Adrenal gland (tissue), 12 donors: ENCODE data around the gene SLC34A1. TPM values are rescaled to one million over a fixed set of nuclear protein-coding genes. Genes with fewer than 3 reads are reported as not detected.
A peak's percentile ranks its signal among the peaks of the same experiment; 100 is the strongest.

ENCODE experiments used
- DNase-seq, 7 donors: peaks; one replicate each; pipeline ENCODE4 v3.0.0-alpha.2; 2019 to 2020
- H3K27ac ChIP-seq, 5 donors: fragments of 200-600 bp; sonication (generic) in 4 of 5; 1 replicate in 3 of 5; 2 replicates in 2 of 5; pipeline versions ENCODE4 v1.5.1 to v1.8.0; 2016 to 2020; ENCODE audit warnings: mild to moderate bottlenecking in 1 of 5
- H3K27me3 ChIP-seq: fragments of 200-600 bp; 2 replicates; pipeline ENCODE4 v1.8.0; 2021
- H3K36me3 ChIP-seq, 2 donors: fragments of 200-600 bp; replicated peaks in 1 of 2; 1 replicate in 1 of 2; 2 replicates in 1 of 2; pipeline versions ENCODE4 v1.5.1 to v1.8.0; 2018 to 2022
- H3K4me1 ChIP-seq, 2 donors: fragments of 200-600 bp; replicated peaks in 1 of 2; 1 replicate in 1 of 2; 2 replicates in 1 of 2; pipeline versions ENCODE4 v1.5.1 to v1.8.0; 2018 to 2021
- H3K4me3 ChIP-seq, 4 donors: fragments of 200-600 bp; sonication (generic) in 3 of 4; one replicate each; pipeline ENCODE4 v1.5.1; 2016 to 2018
- H3K9me3 ChIP-seq, 3 donors: fragments of 200-600 bp; sonication (generic) in 1 of 3; replicated peaks in 1 of 3; 1 replicate in 2 of 3; 2 replicates in 1 of 3; pipeline versions ENCODE4 v1.5.1 to v1.8.0; 2016 to 2021
- CTCF ChIP-seq, 6 experiments: fragments of 450-650 bp in 4 of 6; fragments of 200-600 bp in 2 of 6; sonication (generic) in 1 of 6; IDR thresholded peaks; 1 replicate in 5 of 6; 2 replicates in 1 of 6; pipeline versions ENCODE4 v1.5.1 to v1.8.0; 2016 to 2021; ENCODE audit warnings: antibody characterized with exemption in 6 of 6, mild to moderate bottlenecking in 2 of 6, moderate library complexity in 1 of 6
- POLR2A ChIP-seq, 2 donors: fragments of 450-650 bp; IDR thresholded peaks; one replicate each; pipeline ENCODE4 v1.6.1; 2017; ENCODE audit warnings: antibody characterized with exemption in 2 of 2, mild to moderate bottlenecking in 2 of 2, moderate library complexity in 1 of 2
- WGBS, 4 donors: extraction: QIAGEN DNeasy Blood & Tissue Kit in 2 of 4; methylation state at CpG; one replicate each; pipeline versions ENCODE4 v1.1.5 to v1.1.7; 2013 to 2017; 5-methylcytosine and 5-hydroxymethylcytosine counted together
- intact Hi-C, 2 donors: fragments of 100-400 bp; cut with DNase I; formaldehyde crosslinking; loops; one replicate each; pipeline versions ENCODE4 v1.14.1 to v1.15.0; 2022 to 2023
- polyA plus RNA-seq, 3 donors: library from polyadenylated mRNA; stranded (reverse); fragments of 200-250 nt in 2 of 3; fragments of 350-450 nt in 1 of 3; fragmentation: Illumina TruSeq in 1 of 3; extraction: RNeasy Lipid Tissue Mini Kit (QIAGEN cat#74804) in 1 of 3; gene quantifications; one replicate each; pipeline ENCODE4 v1.2.3, GENCODE V29; 2013 to 2014
- total RNA-seq, 9 donors: library from RNA; depleted of rRNA in 4 of 9; stranded (reverse); fragments of >200 nt in 4 of 9; fragments of 120-200 nt in 1 of 9; fragmentation: NEBNext Ultra II Directional in 1 of 9; extraction: Animal tissue kit (Norgen Biotek cat#: 25700) in 1 of 9; gene quantifications; one replicate each; pipeline versions ENCODE4 v1.1.0 to v1.2.4, GENCODE V29; 2013 to 2023
- donor health status: healthy with polysubstance abuse.
- donor health status: Bipolar disorder and iron deficiency.
- donor health status: DM: yes; HTN: yes; CAD: no.
- donor health status: DM: no; HTN: no; CAD: no.
- donor health status: DM: no; HTN: no; CAD: no.
- donor health status: DM: yes; HTN: yes; CAD: no.

SLC34A1 gene
- total and polyA plus RNA-seq, 12 donors, result not detected

DNA sequence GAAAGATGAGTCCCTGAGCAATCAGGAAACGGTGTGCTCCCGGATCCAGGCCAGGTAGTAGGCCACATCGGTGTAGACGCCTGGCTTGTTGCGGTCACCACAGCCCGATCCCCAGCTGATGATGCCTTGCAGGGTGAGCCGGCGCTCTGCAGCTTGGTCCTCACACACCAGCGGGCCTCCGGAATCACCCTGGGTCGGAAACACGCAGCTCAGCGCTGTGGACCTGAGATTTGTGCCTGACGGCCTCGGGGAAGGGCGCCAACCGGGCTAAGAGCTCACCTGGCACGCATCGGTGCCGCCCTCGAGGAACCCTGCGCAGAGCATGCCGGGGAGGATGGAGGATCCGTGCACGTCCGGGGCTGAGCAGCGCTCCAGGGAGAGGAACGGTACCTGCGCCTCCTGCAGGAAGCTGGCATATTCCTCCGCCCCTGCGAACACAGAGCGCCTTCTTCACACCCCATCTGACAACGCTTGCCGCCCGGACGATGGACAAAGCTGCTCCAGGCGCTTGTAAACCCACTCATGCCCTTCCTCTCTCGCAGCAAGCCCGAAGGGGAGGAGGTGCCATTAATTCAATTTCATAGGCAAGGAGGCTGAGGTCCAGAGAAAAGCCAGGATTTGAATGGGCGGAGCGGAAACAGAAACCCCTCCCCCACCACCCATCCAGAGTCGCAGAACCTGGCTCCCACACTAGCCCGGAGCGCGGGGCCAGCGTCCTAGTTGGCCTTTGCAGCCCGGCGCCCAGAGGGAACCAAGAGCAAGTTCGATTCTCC, 18.2 kb downstream of the SLC34A1 start:
- Histone ChIP-seq H3K36me3 (no peaks in the 10 kb centered on the region), H3K27me3 (peaks cover 65% of the 10 kb centered on the region), H3K27ac (no peak overlapping the region), H3K9me3 (no peaks in the 10 kb centered on the region), H3K4me1 (peaks cover 13 to 27% of the 10 kb centered on the region in 2 donors), H3K4me3 (no peak overlapping the region)
- 5 to 6% (median 5%) methylated on average over 11 to 49 of the region's 49 CpGs for WGBS, 4 donors
- no peak for TF ChIP-seq POLR2A (IDR thresholded peaks at IDR 0.05)
- peak in 4 of 6 experiments; percentile 24 to 42 (median 38) for TF ChIP-seq CTCF (IDR thresholded peaks at IDR 0.05)
- peak in 6 of 7 donors; percentile 54 to 77 (median 56) for DNase-seq
- intact Hi-C loops, result no loop called here

- Histone ChIP-seq H3K36me3 (no peaks in the 10 kb centered on the region), H3K27ac (no peak overlapping the region), H3K9me3 (no peaks in the 10 kb centered on the region), H3K4me3 (peak overlapping the region in 1 of 4 donors; percentile 54), H3K4me1 (peaks cover 13 to 27% of the 10 kb centered on the region in 2 donors), H3K27me3 (peaks cover 58% of the 10 kb centered on the region)
- 2 to 19% (median 2%) methylated on average over 6 to 61 of the region's 61 CpGs for WGBS, 4 donors
- TF ChIP-seq CTCF (IDR thresholded peaks at IDR 0.05) (no peak), POLR2A (IDR thresholded peaks at IDR 0.05) (no peak)
- intact Hi-C loops, result no loop called here
- DNase-seq, result no peak
Measured at GRCh38 chr5:177403102-177403791, 19.0 kb downstream of the SLC34A1 start.

DNA sequence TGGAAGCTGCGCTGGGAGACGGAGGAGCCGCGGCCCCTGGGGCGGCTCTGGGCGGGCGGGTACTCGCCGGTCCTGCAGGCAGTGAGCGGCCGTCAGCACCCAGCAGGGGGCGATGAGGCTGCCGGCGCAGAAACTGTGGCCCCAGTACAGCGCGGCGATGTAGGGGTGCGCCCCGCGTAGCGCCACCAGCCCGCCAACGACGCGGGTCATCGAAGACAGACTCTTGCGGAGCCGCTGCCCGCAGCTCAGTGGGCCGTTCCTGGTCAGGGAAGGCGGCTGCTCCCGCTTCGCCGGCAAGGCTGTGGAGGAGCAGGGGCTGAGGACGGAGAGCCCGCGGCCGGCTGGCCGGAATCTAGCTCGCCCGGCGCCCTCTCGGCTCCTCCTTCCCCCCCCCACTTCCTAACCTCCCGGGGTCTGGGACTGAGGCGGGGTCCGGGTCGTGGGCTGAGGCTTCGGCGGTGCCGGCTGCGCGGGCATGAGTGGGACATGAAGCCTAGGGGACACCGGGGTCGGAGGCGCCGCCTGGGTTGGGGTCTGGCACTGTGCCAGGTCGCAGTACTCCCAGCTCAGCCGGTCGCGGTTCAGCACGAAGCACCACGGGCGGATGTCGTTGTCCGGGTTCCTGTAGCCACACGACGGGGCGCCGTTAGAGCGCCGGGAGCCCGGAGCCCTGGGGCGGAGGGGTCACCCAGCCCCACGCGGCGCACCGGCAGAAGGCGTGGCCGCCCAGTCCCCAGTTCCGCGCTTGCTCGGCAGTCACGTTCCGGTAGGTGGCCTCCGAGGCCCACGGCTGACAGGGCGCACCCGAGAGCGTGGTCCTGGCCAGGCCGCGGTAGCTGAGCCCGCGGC, 19.8 kb downstream of the SLC34A1 start:
- H3K4me1 ChIP-seq, result peaks cover 13 to 27% of the 10 kb centered on the region in 2 donors
- intact Hi-C loops, result loop anchor here in 1 of 2 donors (2.0 kb wide), 1 partner anchor 51 kb away; no protein-coding TSS in a partner anchor
- peak; percentile 81 to 93 (median 87) for DNase-seq
- TF ChIP-seq CTCF (IDR thresholded peaks at IDR 0.05) (peak; percentile 41 to 90 (median 68)), POLR2A (IDR thresholded peaks at IDR 0.05) (no peak)
- H3K36me3 ChIP-seq, result no peaks in the 10 kb centered on the region
- peaks cover 50% of the 10 kb centered on the region for H3K27me3 ChIP-seq
- H3K9me3 ChIP-seq, result no peaks in the 10 kb centered on the region
- peak overlapping the region in 2 of 4 donors; percentile 5 to 54 for H3K4me3 ChIP-seq
- no peak overlapping the region for H3K27ac ChIP-seq
- WGBS, 4 donors, result 0 to 3% (median 1%) methylated on average over 8 to 93 of the region's 93 CpGs
